Astrocyte (in vitro differentiated cells and primary cell): ENCODE measurements around the gene PPP4C.

Source experiments
- CTCF ChIP-seq: IDR thresholded peaks from 2 replicates; pipeline ENCODE4 v1.5.1; 2011; ENCODE audit warnings: low read depth, mild to moderate bottlenecking, inconsistent platforms, low read length, moderate library complexity; ENCODE audit not compliant: insufficient read depth
- EZH2 ChIP-seq: IDR thresholded peaks from 2 replicates; pipeline ENCODE4 v1.6.1; 2012; ENCODE audit warnings: mild to moderate bottlenecking, low read length, inconsistent platforms; ENCODE audit not compliant: insufficient read depth

GRCh38 chr16:30066761-30067583, 8.8 kb upstream of the PPP4C start:
- TF ChIP-seq CTCF = no peak
- TF ChIP-seq EZH2 = no peak
